GM18861 (cell line): ENCODE data around the gene ELAVL4.

Source experiments
- ATAC-seq: cut with Tn5 transposase; IDR thresholded peaks from one replicate; pipeline ENCODE4 v1.9.1; 2021; ENCODE audit not compliant: unreplicated experiment

The ELAVL4 gene

DNA sequence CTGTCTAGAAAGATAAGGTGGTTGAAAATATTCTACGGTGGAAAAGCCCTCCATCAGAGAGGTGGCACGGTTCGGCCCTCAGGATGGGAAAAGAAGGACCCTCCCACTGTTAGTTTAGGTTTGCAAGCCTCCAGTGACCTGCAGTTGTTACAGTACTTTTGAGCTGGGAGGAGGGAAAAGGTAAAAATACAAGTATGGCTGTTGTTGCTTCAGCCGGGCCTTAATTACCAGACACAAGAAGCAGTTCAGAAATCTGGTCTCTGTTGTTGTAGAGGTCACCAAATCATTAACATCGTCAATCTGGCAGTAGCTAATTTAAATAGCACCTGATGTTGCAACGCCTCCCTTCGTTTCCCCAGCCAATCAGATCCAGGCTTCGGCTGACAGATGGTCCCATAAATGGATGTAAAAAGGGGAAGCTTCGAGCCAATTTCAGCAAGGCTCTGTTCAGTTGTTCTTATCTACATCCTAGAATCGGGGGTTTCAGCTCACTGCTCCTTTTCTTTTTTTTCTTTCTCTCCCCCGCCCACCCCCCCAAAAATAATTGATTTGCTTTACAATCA is at the start of gene ELAVL4:
Gene ELAVL4 (plus strand): TSS at position 424 of the 563 bp plus-strand sequence. CDS start 270 bp downstream, outside the sequence.
- no peak for ATAC-seq

GRCh38 chr1:50060279-50060678 is 48.4 kb upstream of the ELAVL4 start:
- no peak for ATAC-seq

GRCh38 chr1:50066806-50067205 is 41.9 kb upstream of the ELAVL4 start:
- ATAC-seq, result no peak

DNA sequence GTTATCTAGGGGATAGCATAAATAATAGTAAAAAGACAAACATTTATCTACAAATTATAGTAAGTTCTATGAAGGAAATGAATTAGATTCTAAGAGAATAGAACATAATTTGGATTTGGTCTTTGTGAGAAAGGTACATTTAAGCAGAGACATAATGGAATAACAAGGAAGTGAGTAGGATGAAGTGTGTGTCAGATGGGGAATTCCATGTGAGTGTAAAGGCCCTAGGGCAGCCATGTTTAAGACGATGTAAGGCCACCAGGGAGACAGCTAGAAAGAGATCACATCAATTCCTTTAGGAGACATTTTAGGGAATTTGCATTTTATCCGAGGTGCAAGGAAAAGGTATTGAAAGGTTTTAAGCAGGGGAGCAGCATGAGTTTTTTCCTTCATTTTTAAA is 33.8 kb upstream of the ELAVL4 start:
- ATAC-seq, result no peak

- no peak for ATAC-seq
These were observed 31.4 kb upstream of the ELAVL4 start for GRCh38 chr1:50077273-50077672.

GRCh38 chr1:50080904-50081586 is 27.7 kb upstream of the ELAVL4 start:
- no peak for ATAC-seq

DNA sequence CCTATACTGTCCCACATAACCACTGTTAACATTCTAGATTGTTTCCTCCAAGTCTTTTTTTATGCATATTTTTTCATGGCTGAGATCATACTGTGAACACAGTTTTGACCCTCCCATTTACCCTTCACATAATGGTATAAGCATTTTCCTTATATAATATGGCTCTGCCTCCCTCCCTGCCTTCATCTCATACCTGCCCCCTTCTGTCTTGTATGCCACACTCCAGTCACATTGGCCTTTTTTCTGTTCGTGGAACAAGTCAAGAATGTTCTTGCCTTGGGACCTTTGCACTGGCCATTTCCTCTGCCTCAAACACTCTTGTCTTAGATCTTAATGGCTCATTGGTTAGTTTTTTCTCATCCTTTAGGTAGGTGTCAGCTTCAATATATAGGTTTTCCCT is 24.3 kb upstream of the ELAVL4 start:
- ATAC-seq, result no peak

DNA sequence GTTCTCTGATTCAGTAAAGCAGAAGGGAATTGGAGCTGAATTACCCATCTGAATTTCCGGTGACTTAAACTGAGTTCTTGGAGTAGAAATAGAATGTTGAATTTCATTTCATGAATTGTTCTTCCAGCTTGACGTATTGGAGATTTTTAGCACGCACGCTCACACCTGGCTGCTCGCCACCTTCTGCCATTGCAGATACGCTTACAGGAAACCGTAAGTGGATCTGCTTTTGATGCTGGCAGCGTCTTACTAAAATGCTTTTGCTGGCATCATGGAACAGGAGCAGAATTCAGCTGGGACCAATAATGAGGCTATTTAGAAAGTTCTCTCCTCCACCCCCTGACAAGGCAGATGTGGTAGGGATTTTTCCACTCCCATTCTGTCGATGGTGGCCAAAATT is 17.7 kb upstream of the ELAVL4 start:
- ATAC-seq, result no peak

GRCh38 chr1:50095716-50096115 is 13.0 kb upstream of the ELAVL4 start:
- no peak for ATAC-seq

DNA sequence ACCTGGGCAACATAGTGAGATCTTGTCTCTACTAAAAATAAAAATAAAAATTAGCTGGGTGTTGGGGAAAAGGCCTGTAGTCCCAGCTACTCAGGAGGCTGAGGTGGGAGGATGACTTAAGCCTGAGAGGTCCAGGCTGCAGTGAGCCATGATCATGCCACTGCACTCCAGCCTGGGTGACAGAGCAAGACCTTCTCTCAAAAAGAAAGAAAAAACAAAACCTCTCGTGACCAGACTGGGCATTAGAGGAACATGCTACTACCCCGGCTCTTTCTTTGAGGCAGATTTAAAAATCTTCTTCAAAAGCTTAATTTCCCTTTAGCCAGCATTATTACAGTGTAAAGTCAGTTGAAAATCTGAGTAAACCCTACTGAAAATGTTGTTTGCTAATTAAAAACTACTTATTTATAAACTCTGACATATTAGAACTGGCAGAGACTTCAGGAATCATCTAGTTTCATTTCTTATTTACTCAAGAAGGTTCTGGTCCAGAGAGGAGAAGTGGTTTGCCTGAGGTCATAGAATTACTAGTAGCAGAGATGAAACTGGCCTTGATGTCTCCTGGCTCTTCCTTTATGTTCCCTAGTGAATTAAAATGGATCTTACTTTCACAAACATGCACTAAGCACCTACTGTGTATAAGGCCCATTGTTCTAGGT is 11.6 kb upstream of the ELAVL4 start:
- no peak for ATAC-seq

DNA sequence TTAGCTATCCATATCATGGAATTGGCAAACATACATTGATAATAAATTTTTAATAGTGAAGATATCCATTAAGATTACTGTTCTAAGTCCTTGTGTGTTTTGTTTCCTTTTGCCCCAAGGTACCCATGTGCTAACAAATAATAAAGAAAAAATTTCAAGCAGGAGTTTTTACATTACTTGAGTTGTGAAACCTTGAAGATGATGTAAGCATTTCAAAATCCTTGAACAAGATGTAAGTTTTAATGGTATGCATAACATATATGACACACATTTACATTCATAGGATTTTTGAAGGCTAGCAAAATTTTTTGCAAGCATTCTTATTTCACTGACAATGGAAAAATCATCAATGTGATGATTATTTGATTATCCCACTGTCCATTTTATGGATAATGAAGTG is 10.9 kb upstream of the ELAVL4 start:
- no peak for ATAC-seq

- peak; percentile 68 for ATAC-seq
These were observed 10.1 kb upstream of the ELAVL4 start for GRCh38 chr1:50098591-50099021.

DNA sequence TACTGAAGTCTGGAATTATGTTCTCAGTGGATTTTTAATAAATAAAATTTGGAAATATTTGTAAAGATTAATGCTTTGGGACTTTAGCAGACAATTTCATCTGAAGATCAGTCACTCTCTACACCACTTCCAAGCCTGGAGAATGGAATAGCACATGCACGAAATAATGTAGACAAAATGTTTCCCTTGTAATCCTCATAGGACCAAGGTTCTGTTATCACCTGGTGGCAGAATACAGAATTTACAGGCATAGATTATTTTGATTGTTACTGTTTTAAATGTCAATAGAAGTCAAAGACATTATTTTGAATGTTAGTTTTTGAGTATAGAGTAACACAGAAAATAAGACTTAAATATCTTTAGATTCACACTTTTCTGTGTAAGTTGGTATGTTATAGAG is 9.1 kb upstream of the ELAVL4 start:
- no peak for ATAC-seq

- no peak for ATAC-seq
These were observed 5.1 kb upstream of the ELAVL4 start for GRCh38 chr1:50103615-50104081.

- ATAC-seq, result peak; percentile 51
These were observed 3.3 kb upstream of the ELAVL4 start for GRCh38 chr1:50105433-50105832.

DNA sequence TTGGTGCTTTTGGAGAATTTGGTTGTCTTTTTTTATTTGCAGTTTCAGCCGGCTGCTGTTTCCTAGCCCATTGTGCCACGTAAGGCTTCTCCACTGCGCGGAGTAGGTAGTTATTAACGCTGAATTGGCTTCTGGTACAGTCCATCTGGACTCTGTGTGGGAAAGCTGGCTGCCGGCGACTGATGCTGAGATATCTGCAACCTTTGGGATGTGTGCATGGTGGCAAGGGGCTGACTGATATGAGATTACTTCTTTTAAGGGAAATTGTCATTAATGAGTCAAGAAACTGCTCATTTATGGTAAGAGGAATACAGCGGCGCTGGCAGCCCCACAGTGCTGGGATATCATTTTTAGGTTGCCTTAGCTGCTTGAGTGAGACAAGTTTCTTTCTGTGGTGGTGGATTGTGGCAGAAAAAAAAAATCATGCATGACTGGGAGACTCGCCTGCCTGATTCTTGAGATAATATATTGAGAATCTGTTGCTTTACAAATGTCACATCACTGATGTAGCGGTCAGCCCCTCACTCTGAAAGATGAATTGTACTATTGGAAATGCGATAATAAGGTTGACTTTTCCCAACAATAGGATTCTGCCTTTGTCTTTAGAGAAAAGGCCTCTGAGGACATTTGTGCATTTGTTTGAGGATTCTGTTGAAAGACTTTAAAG is 2.5 kb upstream of the ELAVL4 start:
- ATAC-seq, result no peak

DNA sequence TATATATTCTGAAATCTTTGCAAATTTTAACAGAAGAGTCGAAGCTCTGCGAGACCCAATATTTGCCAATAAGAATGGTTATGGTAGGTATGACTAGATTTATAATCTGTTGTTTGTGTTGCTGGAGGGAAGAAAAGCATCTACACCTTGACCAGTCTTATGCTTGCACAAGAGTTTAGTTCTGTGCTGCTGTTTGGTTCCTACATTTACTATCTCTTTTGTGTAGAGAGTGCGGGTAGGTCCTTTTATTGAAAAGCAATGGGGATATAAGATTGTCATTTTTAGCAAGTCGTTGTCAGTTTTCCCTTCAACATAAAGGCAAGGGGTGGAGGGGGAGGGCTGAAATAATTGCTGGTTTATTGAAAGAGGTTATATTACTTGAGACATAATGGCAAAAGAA is 396 bp downstream of the ELAVL4 start:
- no peak for ATAC-seq

DNA sequence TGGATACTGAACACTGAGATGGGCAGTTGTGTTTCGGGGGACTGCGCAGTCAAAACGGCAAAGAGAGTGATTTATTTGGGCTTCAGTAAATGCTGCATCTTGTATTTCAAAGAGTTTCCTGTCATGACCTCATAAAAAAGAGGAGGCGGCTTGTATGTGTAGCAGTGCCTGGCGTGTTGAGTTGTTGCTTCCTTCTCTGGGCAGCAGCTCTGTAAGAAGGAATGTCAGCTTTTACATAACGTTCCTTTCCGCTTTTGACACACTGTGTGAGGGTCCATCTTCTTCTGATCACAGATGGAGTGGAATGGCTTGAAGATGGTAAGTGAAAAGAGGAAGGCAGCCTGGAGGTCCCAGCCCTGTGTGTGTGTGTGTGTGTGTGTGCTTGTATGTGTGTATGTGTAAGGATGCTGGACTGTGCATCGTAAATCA is 941 bp downstream of the ELAVL4 start:
- no peak for ATAC-seq

DNA sequence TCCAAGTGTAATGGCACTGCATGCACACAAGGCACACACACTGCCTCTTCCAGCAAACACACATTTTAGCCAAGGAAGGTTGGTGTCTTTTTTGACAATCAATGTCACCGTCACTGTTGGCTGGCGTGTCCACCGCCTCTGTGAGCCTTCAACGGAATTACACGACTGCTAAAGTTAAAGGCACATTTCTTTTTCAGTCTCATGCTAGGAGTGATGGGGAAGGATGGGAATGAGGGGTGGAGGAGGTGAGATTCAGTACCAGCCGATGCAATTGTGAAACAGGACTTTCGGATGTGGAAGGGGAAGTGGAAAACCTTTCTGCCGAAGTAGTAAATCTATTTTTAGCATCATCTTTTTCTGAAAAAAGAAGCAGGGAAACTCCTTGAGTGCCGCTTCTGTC is 1.4 kb downstream of the ELAVL4 start:
- no peak for ATAC-seq

DNA sequence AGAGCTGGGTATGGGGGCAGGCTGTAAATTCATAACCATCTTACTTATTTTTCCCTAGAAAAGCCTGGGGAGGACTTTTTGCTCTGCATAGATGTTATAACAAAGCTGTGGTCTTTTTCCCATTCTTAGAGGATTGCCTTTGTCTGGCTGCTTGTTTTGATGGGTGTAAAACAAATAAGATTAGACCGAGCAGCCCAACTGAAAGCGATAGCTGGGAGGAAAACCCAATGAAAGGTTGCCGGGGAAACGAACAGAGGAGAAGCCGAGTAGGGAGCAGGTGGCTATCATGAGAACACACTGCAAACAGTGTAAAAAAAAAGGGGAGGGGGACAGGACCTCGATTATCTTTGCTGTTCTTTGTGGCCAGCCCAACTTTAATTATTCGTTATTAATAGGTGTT is 1.9 kb downstream of the ELAVL4 start:
- no peak for ATAC-seq

GRCh38 chr1:50111503-50111902 is 2.8 kb downstream of the ELAVL4 start:
- ATAC-seq, result no peak

- no peak for ATAC-seq
These were observed 3.5 kb downstream of the ELAVL4 start for GRCh38 chr1:50112193-50112592.
